ENCODE measurements around the gene PAX3. TPM values are rescaled to one million over a fixed set of nuclear protein-coding genes. Genes with fewer than 3 reads are reported as not detected.

The PAX3 gene
- total RNA-seq, 1 experiment from 2014 or later = not detected

DNA sequence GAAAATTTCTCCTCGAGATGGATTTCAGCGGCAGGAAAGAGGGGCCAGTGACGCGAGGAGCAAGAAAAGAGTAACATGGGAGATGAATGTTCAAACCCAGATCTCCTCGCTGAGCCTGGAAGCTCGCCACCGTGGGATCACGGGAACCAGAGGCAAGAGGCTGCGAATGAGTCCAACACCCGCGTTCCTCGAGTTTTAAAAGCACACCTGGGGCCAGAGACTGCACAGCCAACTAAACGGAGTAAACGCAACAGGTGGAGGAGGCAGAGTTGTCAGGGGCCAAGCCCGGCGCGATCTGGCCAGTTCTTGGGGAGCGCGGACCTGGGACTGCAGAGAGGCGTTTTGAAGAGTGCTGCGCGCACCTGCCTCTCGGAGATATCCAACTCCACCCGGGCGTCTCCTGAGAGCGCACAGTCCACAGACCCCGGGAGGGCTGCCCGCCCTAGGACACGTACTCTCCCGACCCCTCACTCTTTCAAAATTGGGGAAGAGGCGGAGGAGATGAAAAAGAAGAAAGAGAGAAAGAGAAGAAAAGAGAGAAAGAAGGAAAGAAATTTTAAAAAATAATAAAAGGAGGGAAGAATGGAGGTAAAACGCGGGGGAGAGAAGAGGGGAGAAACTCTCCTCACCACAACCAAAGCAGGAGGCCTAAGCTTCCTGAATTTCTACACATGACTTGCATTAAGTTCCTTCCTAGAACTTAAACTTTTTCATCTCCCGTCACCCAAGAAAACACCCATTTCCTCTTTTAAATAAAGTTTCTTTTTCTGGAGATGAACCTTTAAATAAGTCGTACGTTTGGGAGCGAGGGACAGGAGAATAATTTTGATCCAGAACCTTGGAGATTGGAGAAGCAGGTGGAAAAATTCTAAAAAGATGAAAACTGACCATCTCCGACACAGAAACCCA lies 5.3 kb upstream of the PAX3 start:
- CTCF ChIA-PET = no interaction called here
- Histone ChIP-seq H3K79me2 (ENCODE audit: insufficient read depth, low read length) (no peaks in the 10 kb centered on the region), H3K4me2 (ENCODE audit: low read length) (no peak overlapping the region), H3K4me1 (ENCODE audit: control insufficient read depth in 1 of 2, insufficient read depth in 2 of 2, low read length in 2 of 2) (no peaks in the 10 kb centered on the region), H3K9me2 (ENCODE audit: insufficient read depth) (no peaks in the 10 kb centered on the region), H3K4me3 (replicated peaks in 1 of 2; ENCODE audit: low read depth in 1 of 2, low read length in 2 of 2) (no peak overlapping the region), H2AFZ (ENCODE audit: low read depth, low read length, poor library complexity, severe bottlenecking) (no peak overlapping the region), H3K9me3 (ENCODE audit: control insufficient read depth in 1 of 2, insufficient read depth in 1 of 2, low read depth in 1 of 2, low read length in 2 of 2) (no peaks in the 10 kb centered on the region), H3K27ac (ENCODE audit: low read depth, low read length) (no peak overlapping the region), H3K27me3 (ENCODE audit: insufficient read depth, low read length) (peaks cover 33% of the 10 kb centered on the region), H4K20me1 (ENCODE audit: insufficient read depth) (no peaks in the 10 kb centered on the region), H3K9ac (ENCODE audit: low read length) (no peak overlapping the region), H3K36me3 (ENCODE audit: control insufficient read depth in 1 of 2, insufficient read depth in 2 of 2, low read length in 2 of 2) (no peaks in the 10 kb centered on the region)
- POLR2A ChIA-PET = no interaction called here
- TF ChIP-seq SIN3A (IDR thresholded peaks at IDR 0.05; ENCODE audit: low read depth) (no peak), ELF1 (IDR thresholded peaks at IDR 0.05; ENCODE audit: borderline replicate concordance, low read depth) (no peak), CBX3 (IDR thresholded peaks at IDR 0.05; ENCODE audit: low read depth) (no peak)
- BruUV-seq (replicated peaks) = no TSS peak
- RAD21 ChIA-PET (ENCODE audit: low non-redundant PET in 1 of 2, low total read pairs in 2 of 2, uncharacterized antibody in 2 of 2, unreplicated experiment in 2 of 2) = no interaction called here
- intact Hi-C loops (cut with micrococcal nuclease) = no loop called here
- DNase-seq (ENCODE audit: low read depth, low spot score) (no peak), ATAC-seq (no peak)

- intact Hi-C loops (cut with micrococcal nuclease) = no loop called here
- Histone ChIP-seq H2AFZ (ENCODE audit: low read depth, low read length, poor library complexity, severe bottlenecking) (no peak overlapping the region), H3K9me3 (ENCODE audit: control insufficient read depth in 1 of 2, insufficient read depth in 1 of 2, low read depth in 1 of 2, low read length in 2 of 2) (no peaks in the 10 kb centered on the region), H3K36me3 (ENCODE audit: control insufficient read depth in 1 of 2, insufficient read depth in 2 of 2, low read length in 2 of 2) (no peaks in the 10 kb centered on the region), H3K4me3 (replicated peaks in 1 of 2; ENCODE audit: low read depth in 1 of 2, low read length in 2 of 2) (no peak overlapping the region), H3K27me3 (ENCODE audit: insufficient read depth, low read length) (peaks cover 30% of the 10 kb centered on the region), H3K4me1 (ENCODE audit: control insufficient read depth in 1 of 2, insufficient read depth in 2 of 2, low read length in 2 of 2) (no peaks in the 10 kb centered on the region), H3K27ac (ENCODE audit: low read depth, low read length) (no peak overlapping the region), H3K79me2 (ENCODE audit: insufficient read depth, low read length) (no peaks in the 10 kb centered on the region), H4K20me1 (ENCODE audit: insufficient read depth) (no peaks in the 10 kb centered on the region), H3K9me2 (ENCODE audit: insufficient read depth) (no peaks in the 10 kb centered on the region), H3K9ac (ENCODE audit: low read length) (no peak overlapping the region), H3K4me2 (ENCODE audit: low read length) (no peak overlapping the region)
- no TSS peak for BruUV-seq (replicated peaks)
- no peak for ATAC-seq
- ChIA-PET RAD21 (ENCODE audit: low non-redundant PET in 1 of 2, low total read pairs in 2 of 2, uncharacterized antibody in 2 of 2, unreplicated experiment in 2 of 2) (no interaction called here), POLR2A (no interaction called here), CTCF (interaction anchor here (0.6 kb wide), 1 partner anchor 25 kb away, joined by 3 read pairs; no protein-coding TSS in a partner anchor)
- DNase-seq (ENCODE audit: low read depth, low spot score) = no peak
- TF ChIP-seq CTCF (IDR thresholded peaks at IDR 0.05 in 2 of 3, conservative IDR thresholded peaks at IDR 0.05 in 1 of 3; ENCODE audit: borderline replicate concordance in 1 of 3, insufficient read depth in 1 of 3, low read depth in 2 of 3, low read length in 2 of 3) (no peak), REST (IDR thresholded peaks at IDR 0.05; ENCODE audit: low read depth) (no peak), ELF1 (IDR thresholded peaks at IDR 0.05; ENCODE audit: borderline replicate concordance, low read depth) (no peak), RAD21 (IDR thresholded peaks at IDR 0.05; ENCODE audit: low read depth) (no peak), TCF7L2 (IDR thresholded peaks at IDR 0.05; ENCODE audit: borderline replicate concordance, extremely low read depth, insufficient read depth, insufficient read length) (no peak), EZH2 (IDR thresholded peaks at IDR 0.05) (no peak), SP1 (IDR thresholded peaks at IDR 0.05; ENCODE audit: low read depth) (no peak), ZFX (IDR thresholded peaks at IDR 0.05) (no peak)
- TF ChIP-seq, protein P1, sequence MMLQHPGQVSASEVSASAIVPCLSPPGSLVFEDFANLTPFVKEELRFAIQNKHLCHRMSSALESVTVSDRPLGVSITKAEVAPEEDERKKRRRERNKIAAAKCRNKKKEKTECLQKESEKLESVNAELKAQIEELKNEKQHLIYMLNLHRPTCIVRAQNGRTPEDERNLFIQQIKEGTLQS (IDR thresholded peaks at IDR 0.05) = no peak
- TF ChIP-seq, protein P2, sequence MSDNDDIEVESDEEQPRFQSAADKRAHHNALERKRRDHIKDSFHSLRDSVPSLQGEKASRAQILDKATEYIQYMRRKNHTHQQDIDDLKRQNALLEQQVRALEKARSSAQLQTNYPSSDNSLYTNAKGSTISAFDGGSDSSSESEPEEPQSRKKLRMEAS (IDR thresholded peaks at IDR 0.05) = no peak
Observed at GRCh38 chr2:222303045-222303827, 4.4 kb upstream of the PAX3 start.
